HEK293 (cell line): ENCODE data around the gene CENPN.
A peak's percentile ranks its signal among the peaks of the same experiment; 100 is the strongest.

Source experiments
- CTCF ChIA-PET: fragments of 350-600 bp; formaldehyde crosslinking; extraction: SDS; loops from one replicate; lab custom pipeline; 2021; ENCODE audit warnings: antibody characterized with exemption; lab: Yijun Ruan, JAX
- POLR2A ChIA-PET: fragments of 300-600 bp; formaldehyde crosslinking; extraction: SDS; loops from one replicate; lab custom pipeline; 2020; ENCODE audit warnings: antibody characterized with exemption, inconsistent platforms; lab: Yijun Ruan, JAX
- H3K27ac ChIP-seq: fragments of 200-500 bp; sonication (Bioruptor generic); 2 replicates; pipeline ENCODE4 v1.5.1; 2014; ENCODE audit warnings: low read depth, low read length, control low read depth, inconsistent platforms; ENCODE audit errors: extremely low read depth
- H3K36me3 ChIP-seq, 2 experiments: fragments of 200-500 bp in 1 of 2; sonication (Bioruptor generic) in 1 of 2; 1 replicate in 1 of 2; 2 replicates in 1 of 2; pipeline ENCODE4 v1.5.1; 2014 to 2017; ENCODE audit warnings: inconsistent platforms in 2 of 2, low read length in 2 of 2; ENCODE audit not compliant: control insufficient read depth in 2 of 2, insufficient read depth in 1 of 2
- H3K4me1 ChIP-seq: fragments of 200-500 bp; sonication (Bioruptor generic); 2 replicates; pipeline ENCODE4 v1.5.1; 2014; ENCODE audit warnings: mild to moderate bottlenecking, low read length, inconsistent platforms; ENCODE audit not compliant: control insufficient read depth, insufficient read depth
- H3K4me3 ChIP-seq: 2 replicates; pipeline ENCODE4 v1.5.1; 2011; ENCODE audit warnings: low read depth, mild to moderate bottlenecking, control low read depth, low read length, moderate library complexity
- H3K9me3 ChIP-seq: fragments of 200-500 bp; sonication (Bioruptor generic); 2 replicates; pipeline ENCODE4 v1.5.1; 2014; ENCODE audit warnings: low read depth, low read length, inconsistent platforms; ENCODE audit not compliant: control insufficient read depth, insufficient read depth
- GFI1B ChIP-seq: fragments of 450-650 bp; formaldehyde crosslinking; IDR thresholded peaks from 2 replicates; pipeline ENCODE4 v1.5.1; 2016; ENCODE audit warnings: missing biosample characterization, missing genetic modification characterization
- GLI4 ChIP-seq: fragments of 450-650 bp; formaldehyde crosslinking; IDR thresholded peaks from 2 replicates; pipeline ENCODE4 v1.5.1; 2016; ENCODE audit warnings: missing biosample characterization, missing genetic modification characterization
- MEIS1 ChIP-seq: sonication (generic); formaldehyde crosslinking; IDR thresholded peaks from 2 replicates; pipeline ENCODE4 v1.8.1; 2022; ENCODE audit warnings: missing genetic modification reagents, mild to moderate bottlenecking, borderline replicate concordance
- PRDM1 ChIP-seq: fragments of 450-650 bp; formaldehyde crosslinking; IDR thresholded peaks from 2 replicates; pipeline ENCODE4; 2016; ENCODE audit warnings: missing biosample characterization, missing genetic modification characterization
- SCRT1 ChIP-seq: fragments of 450-650 bp; formaldehyde crosslinking; IDR thresholded peaks from 2 replicates; pipeline ENCODE4 v1.5.1; 2016; ENCODE audit warnings: missing biosample characterization, missing genetic modification characterization, borderline replicate concordance
- SCRT2 ChIP-seq: fragments of 450-650 bp; formaldehyde crosslinking; IDR thresholded peaks from 2 replicates; pipeline ENCODE4 v1.5.1; 2016; ENCODE audit warnings: missing biosample characterization, missing genetic modification characterization
- SP7 ChIP-seq: fragments of 450-650 bp; formaldehyde crosslinking; IDR thresholded peaks from 2 replicates; pipeline ENCODE4 v1.5.1; 2016; ENCODE audit warnings: missing biosample characterization, missing genetic modification characterization
- ZBTB21 ChIP-seq: fragments of 450-650 bp; formaldehyde crosslinking; IDR thresholded peaks from 2 replicates; pipeline ENCODE4 v1.5.1; 2017; ENCODE audit warnings: missing biosample characterization, missing genetic modification characterization
- ZBTB8A ChIP-seq: fragments of 450-650 bp; formaldehyde crosslinking; IDR thresholded peaks from 2 replicates; pipeline ENCODE4 v1.5.1; 2016; ENCODE audit warnings: missing biosample characterization, missing genetic modification characterization
- ZFP69B ChIP-seq: fragments of 450-650 bp; formaldehyde crosslinking; IDR thresholded peaks from 2 replicates; pipeline ENCODE4 v1.5.1; 2016; ENCODE audit warnings: missing biosample characterization, missing genetic modification characterization
- ZNF121 ChIP-seq: fragments of 450-650 bp; formaldehyde crosslinking; IDR thresholded peaks from 2 replicates; pipeline ENCODE4 v1.5.1; 2016; ENCODE audit warnings: missing biosample characterization, missing genetic modification characterization
- ZNF2 ChIP-seq: fragments of 450-650 bp; formaldehyde crosslinking; IDR thresholded peaks from 2 replicates; pipeline ENCODE4 v1.5.1; 2016; ENCODE audit warnings: missing biosample characterization, missing genetic modification characterization
- ZNF214 ChIP-seq: fragments of 450-650 bp; formaldehyde crosslinking; IDR thresholded peaks from 2 replicates; pipeline ENCODE4 v1.5.1; 2017; ENCODE audit warnings: missing biosample characterization, mild to moderate bottlenecking, missing genetic modification characterization, borderline replicate concordance
- ZNF223 ChIP-seq: fragments of 450-650 bp; formaldehyde crosslinking; IDR thresholded peaks from 2 replicates; pipeline ENCODE4 v1.5.1; 2016; ENCODE audit warnings: missing biosample characterization, missing genetic modification characterization
- ZNF23 ChIP-seq: fragments of 450-650 bp; formaldehyde crosslinking; IDR thresholded peaks from 2 replicates; pipeline ENCODE4 v1.5.1; 2016; ENCODE audit warnings: missing biosample characterization, missing genetic modification characterization, borderline replicate concordance
- ZNF341 ChIP-seq: fragments of 450-650 bp; formaldehyde crosslinking; IDR thresholded peaks from 2 replicates; pipeline ENCODE4; 2016; ENCODE audit warnings: low read depth, missing biosample characterization, missing genetic modification characterization
- ZNF354C ChIP-seq: fragments of 450-650 bp; formaldehyde crosslinking; IDR thresholded peaks from 2 replicates; pipeline ENCODE4 v1.5.1; 2016; ENCODE audit warnings: missing biosample characterization, missing genetic modification characterization, low read depth, borderline replicate concordance
- ZNF501 ChIP-seq: fragments of 450-650 bp; formaldehyde crosslinking; IDR thresholded peaks from 2 replicates; pipeline ENCODE4 v1.5.1; 2016; ENCODE audit warnings: missing biosample characterization, missing genetic modification characterization
- ZNF561 ChIP-seq: fragments of 450-650 bp; IDR thresholded peaks from 2 replicates; pipeline ENCODE4 v1.5.1; 2018; ENCODE audit warnings: missing biosample characterization, missing genetic modification characterization, borderline replicate concordance
- ZNF610 ChIP-seq: fragments of 450-650 bp; formaldehyde crosslinking; IDR thresholded peaks from 2 replicates; pipeline ENCODE4 v1.5.1; 2016; ENCODE audit warnings: missing biosample characterization, missing genetic modification characterization, borderline replicate concordance
- ZNF629 ChIP-seq: fragments of 450-650 bp; formaldehyde crosslinking; IDR thresholded peaks from 2 replicates; pipeline ENCODE4 v1.5.1; 2017; ENCODE audit warnings: missing biosample characterization, missing genetic modification characterization
- ZNF645 ChIP-seq: fragments of 450-650 bp; formaldehyde crosslinking; IDR thresholded peaks from 2 replicates; pipeline ENCODE4; 2016; ENCODE audit warnings: missing biosample characterization, missing genetic modification characterization
- ZNF692 ChIP-seq: fragments of 450-650 bp; formaldehyde crosslinking; IDR thresholded peaks from 2 replicates; pipeline ENCODE4 v1.5.1; 2016; ENCODE audit warnings: missing biosample characterization, missing genetic modification characterization
- ZNF777 ChIP-seq: fragments of 450-650 bp; formaldehyde crosslinking; IDR thresholded peaks from 2 replicates; pipeline ENCODE4 v1.5.1; 2017; ENCODE audit warnings: missing biosample characterization, missing genetic modification characterization, borderline replicate concordance
- ZNF791 ChIP-seq: fragments of 450-650 bp; formaldehyde crosslinking; IDR thresholded peaks from 2 replicates; pipeline ENCODE4 v1.5.1; 2016; ENCODE audit warnings: missing biosample characterization, missing genetic modification characterization
- ZSCAN23 ChIP-seq: fragments of 450-650 bp; formaldehyde crosslinking; IDR thresholded peaks from 2 replicates; pipeline ENCODE4 v1.5.1; 2016; ENCODE audit warnings: missing biosample characterization, missing genetic modification characterization
- ZSCAN30 ChIP-seq: fragments of 450-650 bp; IDR thresholded peaks from 2 replicates; pipeline ENCODE4 v1.5.1; 2018; ENCODE audit warnings: missing biosample characterization, mild to moderate bottlenecking, missing genetic modification characterization, moderate library complexity
- TF ChIP-seq, protein P1 (sequence below): fragments of 450-650 bp; formaldehyde crosslinking; IDR thresholded peaks from 2 replicates; pipeline ENCODE4 v1.5.1; 2016; ENCODE audit warnings: missing biosample characterization, missing genetic modification characterization
- TF ChIP-seq, protein P2 (sequence below): fragments of 450-650 bp; formaldehyde crosslinking; IDR thresholded peaks from 2 replicates; pipeline ENCODE4 v1.5.1; 2016; ENCODE audit warnings: missing biosample characterization, missing genetic modification characterization
- TF ChIP-seq, protein P3 (sequence below): fragments of 450-650 bp; formaldehyde crosslinking; IDR thresholded peaks from 2 replicates; pipeline ENCODE4 v1.5.1; 2016; ENCODE audit warnings: missing biosample characterization, missing genetic modification characterization, low read depth

CENPN gene

DNA sequence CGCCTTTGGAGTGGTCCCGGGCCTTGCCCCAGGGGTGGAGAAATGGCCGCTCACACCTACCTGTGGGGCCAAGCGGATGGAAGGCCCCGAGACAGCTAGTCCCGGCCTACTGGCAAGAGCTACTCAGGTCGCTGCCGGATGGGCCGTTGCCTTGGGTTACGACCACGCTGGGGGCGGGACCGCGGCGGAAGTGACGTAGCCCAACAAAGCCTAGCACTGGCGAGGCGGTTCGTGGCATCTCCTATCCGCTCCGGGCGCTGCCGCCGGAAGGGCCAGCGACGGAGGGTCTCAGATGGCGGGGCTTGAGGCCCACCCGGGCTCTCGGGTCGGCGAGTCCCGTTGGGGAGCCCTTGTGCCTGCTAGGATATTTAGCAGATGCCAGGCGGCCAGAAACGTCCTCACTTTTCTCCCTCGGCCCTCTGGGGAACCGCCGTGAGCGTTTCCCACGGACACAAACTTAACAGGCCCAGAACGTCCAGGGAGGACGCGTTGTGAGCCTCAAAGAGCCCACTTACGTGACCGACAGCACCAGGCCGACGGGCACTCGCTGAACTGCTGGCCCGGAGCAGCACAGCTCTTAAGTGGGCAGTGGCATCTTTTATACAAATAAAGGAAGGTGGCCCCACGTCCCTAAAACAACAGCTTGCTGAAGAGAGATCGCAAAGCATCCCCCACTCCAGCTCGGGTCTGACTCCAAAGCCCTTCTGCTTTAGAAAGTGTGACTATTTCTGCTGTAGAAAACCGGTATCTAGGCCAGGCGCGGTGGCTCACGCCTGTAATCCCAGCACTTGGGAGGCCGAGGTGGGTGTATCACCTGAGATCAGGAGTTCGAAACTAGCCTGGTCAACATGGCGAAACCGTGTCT lies 70.3 kb downstream of the CENPN start, which contains the start of gene C16orf46 (continued):
- peak; percentile 50; the same call in 1 of the 2 replicates for TF ChIP-seq ZSCAN30
- no peak for TF ChIP-seq ZNF791
- TF ChIP-seq ZNF223 (tag by site-specific recombination), result no peak
- TF ChIP-seq ZNF629 (tag by site-specific recombination), result peak; percentile 66
- TF ChIP-seq GFI1B (tag by site-specific recombination), result no peak
- TF ChIP-seq ZBTB8A (tag by site-specific recombination), result peak; percentile 18; the same call in 1 of the 2 replicates
- peak; percentile 56; the same call in 1 of the 2 replicates for TF ChIP-seq SCRT1 (tag by site-specific recombination)
- peak; percentile 60 for TF ChIP-seq SP7 (tag by site-specific recombination)
- TF ChIP-seq ZNF561, result peak; percentile 82; the same call in 1 of the 2 replicates
- TF ChIP-seq, protein P1, sequence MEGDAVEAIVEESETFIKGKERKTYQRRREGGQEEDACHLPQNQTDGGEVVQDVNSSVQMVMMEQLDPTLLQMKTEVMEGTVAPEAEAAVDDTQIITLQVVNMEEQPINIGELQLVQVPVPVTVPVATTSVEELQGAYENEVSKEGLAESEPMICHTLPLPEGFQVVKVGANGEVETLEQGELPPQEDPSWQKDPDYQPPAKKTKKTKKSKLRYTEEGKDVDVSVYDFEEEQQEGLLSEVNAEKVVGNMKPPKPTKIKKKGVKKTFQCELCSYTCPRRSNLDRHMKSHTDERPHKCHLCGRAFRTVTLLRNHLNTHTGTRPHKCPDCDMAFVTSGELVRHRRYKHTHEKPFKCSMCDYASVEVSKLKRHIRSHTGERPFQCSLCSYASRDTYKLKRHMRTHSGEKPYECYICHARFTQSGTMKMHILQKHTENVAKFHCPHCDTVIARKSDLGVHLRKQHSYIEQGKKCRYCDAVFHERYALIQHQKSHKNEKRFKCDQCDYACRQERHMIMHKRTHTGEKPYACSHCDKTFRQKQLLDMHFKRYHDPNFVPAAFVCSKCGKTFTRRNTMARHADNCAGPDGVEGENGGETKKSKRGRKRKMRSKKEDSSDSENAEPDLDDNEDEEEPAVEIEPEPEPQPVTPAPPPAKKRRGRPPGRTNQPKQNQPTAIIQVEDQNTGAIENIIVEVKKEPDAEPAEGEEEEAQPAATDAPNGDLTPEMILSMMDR, result no peak
- TF ChIP-seq ZBTB21 (tag by site-specific recombination), result peak; percentile 37; the same call in 1 of the 2 replicates
- TF ChIP-seq ZNF692 (tag by site-specific recombination), result peak; percentile 91
- TF ChIP-seq ZNF2, result 0 out of 2 replicates have a peak, but pooled peaks have one; percentile 42
- peak; percentile 73 for TF ChIP-seq ZNF341 (tag by site-specific recombination)
- TF ChIP-seq PRDM1 (tag by site-specific recombination), result 0 out of 2 replicates have a peak, but pooled peaks have one; percentile 6
- peak; percentile 62; the same call in 1 of the 2 replicates for TF ChIP-seq ZNF501 (tag by site-specific recombination)
- peak; percentile 78 for TF ChIP-seq ZFP69B (tag by site-specific recombination)
- TF ChIP-seq, all 188 proteins: peak for 30

DNA sequence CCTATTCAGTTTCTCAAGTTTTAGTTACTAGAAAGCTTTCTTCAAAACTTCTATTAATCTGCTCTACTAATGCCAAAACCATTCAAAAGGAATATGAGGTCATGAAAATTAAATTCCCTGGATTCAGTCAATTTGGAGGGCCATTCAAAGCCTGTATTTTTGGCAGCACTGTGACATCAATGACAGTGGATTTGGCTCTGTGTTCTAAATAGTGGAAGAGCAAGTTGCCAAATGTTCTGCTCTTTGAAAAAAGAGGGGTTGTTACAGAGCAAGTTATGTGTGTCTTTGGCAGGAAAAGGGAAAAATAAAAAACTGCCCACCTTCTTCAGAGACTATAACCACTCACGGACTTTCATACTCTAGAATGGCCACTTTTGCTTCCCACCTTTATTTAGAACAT lies 73.2 kb downstream of the CENPN start:
- Histone ChIP-seq H3K36me3 (peaks cover 6 to 17% of the 10 kb centered on the region in 2 experiments; a peak in 2 of 3 replicates), H3K4me3 (no peak overlapping the region), H3K27ac (no peak overlapping the region), H3K4me1 (no peaks in the 10 kb centered on the region), H3K9me3 (no peaks in the 10 kb centered on the region)
- CTCF ChIA-PET, result no interaction called here
- POLR2A ChIA-PET, result interaction anchor here (0.6 kb wide), 2 partner anchors 17 to 47 kb away, joined by 3 to 8 read pairs; no protein-coding TSS in a partner anchor
- TF ChIP-seq ZNF645 (tag by site-specific recombination) (no peak), ZNF354C (tag by site-specific recombination) (no peak), ZBTB8A (tag by site-specific recombination) (no peak), ZNF23 (tag by site-specific recombination) (no peak), SCRT2 (tag by site-specific recombination) (no peak), ZNF610 (no peak), MEIS1 (CRISPR knock-in tag) (no peak), ZNF121 (tag by site-specific recombination) (no peak), ZSCAN23 (no peak), GLI4 (tag by site-specific recombination) (no peak), ZNF214 (no peak), ZNF777 (tag by site-specific recombination) (no peak)
- TF ChIP-seq, protein P2, sequence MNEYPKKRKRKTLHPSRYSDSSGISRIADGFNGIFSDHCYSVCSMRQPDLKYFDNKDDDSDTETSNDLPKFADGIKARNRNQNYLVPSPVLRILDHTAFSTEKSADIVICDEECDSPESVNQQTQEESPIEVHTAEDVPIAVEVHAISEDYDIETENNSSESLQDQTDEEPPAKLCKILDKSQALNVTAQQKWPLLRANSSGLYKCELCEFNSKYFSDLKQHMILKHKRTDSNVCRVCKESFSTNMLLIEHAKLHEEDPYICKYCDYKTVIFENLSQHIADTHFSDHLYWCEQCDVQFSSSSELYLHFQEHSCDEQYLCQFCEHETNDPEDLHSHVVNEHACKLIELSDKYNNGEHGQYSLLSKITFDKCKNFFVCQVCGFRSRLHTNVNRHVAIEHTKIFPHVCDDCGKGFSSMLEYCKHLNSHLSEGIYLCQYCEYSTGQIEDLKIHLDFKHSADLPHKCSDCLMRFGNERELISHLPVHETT (tag by site-specific recombination), result no peak
- TF ChIP-seq, protein P3, sequence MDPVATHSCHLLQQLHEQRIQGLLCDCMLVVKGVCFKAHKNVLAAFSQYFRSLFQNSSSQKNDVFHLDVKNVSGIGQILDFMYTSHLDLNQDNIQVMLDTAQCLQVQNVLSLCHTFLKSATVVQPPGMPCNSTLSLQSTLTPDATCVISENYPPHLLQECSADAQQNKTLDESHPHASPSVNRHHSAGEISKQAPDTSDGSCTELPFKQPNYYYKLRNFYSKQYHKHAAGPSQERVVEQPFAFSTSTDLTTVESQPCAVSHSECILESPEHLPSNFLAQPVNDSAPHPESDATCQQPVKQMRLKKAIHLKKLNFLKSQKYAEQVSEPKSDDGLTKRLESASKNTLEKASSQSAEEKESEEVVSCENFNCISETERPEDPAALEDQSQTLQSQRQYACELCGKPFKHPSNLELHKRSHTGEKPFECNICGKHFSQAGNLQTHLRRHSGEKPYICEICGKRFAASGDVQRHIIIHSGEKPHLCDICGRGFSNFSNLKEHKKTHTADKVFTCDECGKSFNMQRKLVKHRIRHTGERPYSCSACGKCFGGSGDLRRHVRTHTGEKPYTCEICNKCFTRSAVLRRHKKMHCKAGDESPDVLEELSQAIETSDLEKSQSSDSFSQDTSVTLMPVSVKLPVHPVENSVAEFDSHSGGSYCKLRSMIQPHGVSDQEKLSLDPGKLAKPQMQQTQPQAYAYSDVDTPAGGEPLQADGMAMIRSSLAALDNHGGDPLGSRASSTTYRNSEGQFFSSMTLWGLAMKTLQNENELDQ, result no peak
